ENCODE measurements around the gene TNIP3.
"Not testable (repeated sequence)": the region's sequence is repeated elsewhere in the genome, so short reads cannot be mapped to it uniquely, and the experiment has no call there.

DNA sequence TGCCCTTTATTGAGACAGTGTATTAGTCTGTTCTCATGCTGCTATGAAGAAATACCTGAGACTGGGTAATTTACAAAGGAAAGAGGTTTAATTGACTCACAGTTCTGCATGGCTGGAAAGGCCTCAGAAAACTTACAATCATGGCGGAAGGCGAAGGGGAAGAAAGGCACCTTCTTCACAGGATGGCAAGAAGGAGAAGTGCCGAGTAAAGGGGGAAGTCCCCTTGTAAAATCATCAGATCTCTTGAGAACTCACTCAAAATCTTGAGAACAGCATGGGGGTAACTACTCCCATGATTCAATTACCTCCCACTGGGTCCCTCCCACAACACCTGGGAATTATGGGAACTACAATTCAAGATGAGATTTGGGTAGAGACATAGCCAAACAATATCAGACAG lies 41.7 kb upstream of the TNIP3 start:
- TF ChIP-seq, protein P1, sequence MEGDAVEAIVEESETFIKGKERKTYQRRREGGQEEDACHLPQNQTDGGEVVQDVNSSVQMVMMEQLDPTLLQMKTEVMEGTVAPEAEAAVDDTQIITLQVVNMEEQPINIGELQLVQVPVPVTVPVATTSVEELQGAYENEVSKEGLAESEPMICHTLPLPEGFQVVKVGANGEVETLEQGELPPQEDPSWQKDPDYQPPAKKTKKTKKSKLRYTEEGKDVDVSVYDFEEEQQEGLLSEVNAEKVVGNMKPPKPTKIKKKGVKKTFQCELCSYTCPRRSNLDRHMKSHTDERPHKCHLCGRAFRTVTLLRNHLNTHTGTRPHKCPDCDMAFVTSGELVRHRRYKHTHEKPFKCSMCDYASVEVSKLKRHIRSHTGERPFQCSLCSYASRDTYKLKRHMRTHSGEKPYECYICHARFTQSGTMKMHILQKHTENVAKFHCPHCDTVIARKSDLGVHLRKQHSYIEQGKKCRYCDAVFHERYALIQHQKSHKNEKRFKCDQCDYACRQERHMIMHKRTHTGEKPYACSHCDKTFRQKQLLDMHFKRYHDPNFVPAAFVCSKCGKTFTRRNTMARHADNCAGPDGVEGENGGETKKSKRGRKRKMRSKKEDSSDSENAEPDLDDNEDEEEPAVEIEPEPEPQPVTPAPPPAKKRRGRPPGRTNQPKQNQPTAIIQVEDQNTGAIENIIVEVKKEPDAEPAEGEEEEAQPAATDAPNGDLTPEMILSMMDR (IDR thresholded peaks at IDR 0.05) = not testable (repeated sequence)
- not testable (repeated sequence) for TF ChIP-seq POLR2A (IDR thresholded peaks at IDR 0.05)
